MCF 10A (cell line): ENCODE results near the gene NET1. TPM values are rescaled to one million over a fixed set of nuclear protein-coding genes. Genes with fewer than 3 reads are reported as not detected.

Experiments used
- BruUV-seq: library from RNA; stranded (reverse); fragments of 400-500 nt; replicated peaks from 2 replicates; lab custom pipeline; 2021; lab: Mats Ljungman, UMichigan
- CTCF ChIA-PET: fragments of 300-600 bp; sonication (Branson Sonifier 250); formaldehyde crosslinking; extraction: SDS; loops from one replicate; lab custom pipeline; 2021; ENCODE audit warnings: antibody characterized with exemption, inconsistent platforms; lab: Yijun Ruan, JAX
- POLR2A ChIA-PET: fragments of 300-600, 350-650 bp; sonication (Branson Sonifier 250); formaldehyde crosslinking; extraction: SDS; loops from one replicate; lab custom pipeline; 2020; ENCODE audit warnings: antibody characterized with exemption, inconsistent platforms; lab: Yijun Ruan, JAX
- DNase-seq: peaks from one replicate; pipeline ENCODE4 v3.0.0-alpha.2; 2018; ENCODE audit not compliant: unreplicated experiment
- H3K27ac Mint-ChIP-seq: one replicate; pipeline ENCODE4 v1.8.0; 2022; ENCODE audit warnings: mild to moderate bottlenecking, low read depth, mixed read lengths; ENCODE audit not compliant: unreplicated experiment
- H3K27me3 Mint-ChIP-seq: one replicate; pipeline ENCODE4 v1.8.0; 2022; ENCODE audit warnings: mixed read lengths; ENCODE audit not compliant: insufficient read depth, unreplicated experiment
- H3K36me3 Mint-ChIP-seq: one replicate; pipeline ENCODE4 v1.8.0; 2022; ENCODE audit warnings: mild to moderate bottlenecking, moderate library complexity, mixed read lengths; ENCODE audit not compliant: insufficient read depth, unreplicated experiment
- H3K4me1 Mint-ChIP-seq: one replicate; pipeline ENCODE4 v1.8.0; 2022; ENCODE audit warnings: mixed read lengths; ENCODE audit not compliant: insufficient read depth, unreplicated experiment
- H3K4me3 Mint-ChIP-seq: one replicate; pipeline ENCODE4 v1.8.0; 2022; ENCODE audit warnings: mild to moderate bottlenecking, moderate library complexity, mixed read lengths; ENCODE audit not compliant: unreplicated experiment
- H3K9me3 Mint-ChIP-seq: one replicate; pipeline ENCODE4 v1.8.0; 2022; ENCODE audit warnings: mixed read lengths; ENCODE audit not compliant: unreplicated experiment
- intact Hi-C: fragments of 100-400 bp; cut with micrococcal nuclease; formaldehyde crosslinking; loops from 2 replicates; pipeline ENCODE4 v1.14.1; 2022
- total RNA-seq: library from RNA; stranded (reverse); gene quantifications from 2 replicates; pipeline ENCODE4 v1.2.3, GENCODE V29; 2022
- TF ChIP-seq, protein P1 (sequence below): fragments of 200-600 bp; IDR thresholded peaks from one replicate; pipeline ENCODE4 v1.8.0; 2022; ENCODE audit warnings: antibody characterized with exemption, mild to moderate bottlenecking; ENCODE audit not compliant: unreplicated experiment

The NET1 gene
- total RNA-seq, 1 experiment from 2014 or later = 40.3 TPM

DNA sequence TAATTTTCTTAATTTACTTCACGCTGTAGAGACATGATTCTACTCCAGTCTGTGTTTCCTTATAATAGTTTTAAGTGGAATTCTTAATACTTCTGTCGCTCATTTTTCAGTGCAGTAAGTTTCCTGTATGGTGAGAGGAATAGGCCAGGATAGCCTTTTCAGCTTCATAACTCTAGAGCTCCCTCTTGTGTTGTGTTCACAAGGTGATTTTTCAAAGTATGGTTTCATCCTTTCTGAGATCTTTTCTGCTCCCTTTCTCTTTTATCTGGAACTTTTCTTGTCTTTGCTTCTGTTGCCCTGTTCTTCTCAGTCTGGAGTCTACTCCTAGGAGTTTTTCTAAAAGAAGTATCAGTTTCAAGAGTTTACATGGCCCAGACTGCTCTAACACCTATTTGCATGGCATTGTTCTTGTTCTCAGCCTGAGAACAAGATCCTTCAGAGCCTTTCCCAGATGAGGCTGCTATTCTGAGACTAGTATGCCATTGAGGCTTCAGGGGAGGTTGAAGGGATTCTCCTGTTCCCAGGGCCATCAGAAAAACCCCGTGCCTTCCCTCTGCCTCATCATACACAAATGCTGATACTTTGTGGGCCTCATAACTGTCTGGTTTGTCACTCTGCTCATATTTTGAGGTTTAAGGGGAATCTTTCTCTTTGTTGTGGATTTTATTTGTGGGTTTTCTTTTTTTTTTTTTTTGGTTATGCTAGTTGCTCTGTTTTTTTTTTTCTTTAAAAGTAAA lies 21.8 kb downstream of the NET1 start:
- peaks cover 25% of the 10 kb centered on the region for H3K4me1 Mint-ChIP-seq
- H3K9me3 Mint-ChIP-seq = no peaks in the 10 kb centered on the region
- ChIA-PET POLR2A (interaction anchor here (0.8 to 2.1 kb wide), 9 partner anchors 12 to 619 kb away, joined by 3 to 11 read pairs (median 3); partner anchors contain the start of gene AKR1C3), CTCF (interaction anchor here (0.6 to 5.2 kb wide), 30 partner anchors 8 to 668 kb away, joined by 3 to 61 read pairs (median 4); partner anchors contain the start of gene AKR1E2)
- BruUV-seq = no TSS peak
- peak overlapping the region; percentile 22 for H3K4me3 Mint-ChIP-seq
- DNase-seq = peak; percentile 64
- H3K36me3 Mint-ChIP-seq = peaks cover 10% of the 10 kb centered on the region
- H3K27me3 Mint-ChIP-seq = no peaks in the 10 kb centered on the region
- intact Hi-C loops = loop anchor here (1.0 to 5.0 kb wide), 5 partner anchors 152 to 619 kb away; partner anchors contain the start of gene AKR1C3
- TF ChIP-seq, protein P1, sequence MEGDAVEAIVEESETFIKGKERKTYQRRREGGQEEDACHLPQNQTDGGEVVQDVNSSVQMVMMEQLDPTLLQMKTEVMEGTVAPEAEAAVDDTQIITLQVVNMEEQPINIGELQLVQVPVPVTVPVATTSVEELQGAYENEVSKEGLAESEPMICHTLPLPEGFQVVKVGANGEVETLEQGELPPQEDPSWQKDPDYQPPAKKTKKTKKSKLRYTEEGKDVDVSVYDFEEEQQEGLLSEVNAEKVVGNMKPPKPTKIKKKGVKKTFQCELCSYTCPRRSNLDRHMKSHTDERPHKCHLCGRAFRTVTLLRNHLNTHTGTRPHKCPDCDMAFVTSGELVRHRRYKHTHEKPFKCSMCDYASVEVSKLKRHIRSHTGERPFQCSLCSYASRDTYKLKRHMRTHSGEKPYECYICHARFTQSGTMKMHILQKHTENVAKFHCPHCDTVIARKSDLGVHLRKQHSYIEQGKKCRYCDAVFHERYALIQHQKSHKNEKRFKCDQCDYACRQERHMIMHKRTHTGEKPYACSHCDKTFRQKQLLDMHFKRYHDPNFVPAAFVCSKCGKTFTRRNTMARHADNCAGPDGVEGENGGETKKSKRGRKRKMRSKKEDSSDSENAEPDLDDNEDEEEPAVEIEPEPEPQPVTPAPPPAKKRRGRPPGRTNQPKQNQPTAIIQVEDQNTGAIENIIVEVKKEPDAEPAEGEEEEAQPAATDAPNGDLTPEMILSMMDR = peak; percentile 80
- H3K27ac Mint-ChIP-seq = peak overlapping the region; percentile 75

DNA sequence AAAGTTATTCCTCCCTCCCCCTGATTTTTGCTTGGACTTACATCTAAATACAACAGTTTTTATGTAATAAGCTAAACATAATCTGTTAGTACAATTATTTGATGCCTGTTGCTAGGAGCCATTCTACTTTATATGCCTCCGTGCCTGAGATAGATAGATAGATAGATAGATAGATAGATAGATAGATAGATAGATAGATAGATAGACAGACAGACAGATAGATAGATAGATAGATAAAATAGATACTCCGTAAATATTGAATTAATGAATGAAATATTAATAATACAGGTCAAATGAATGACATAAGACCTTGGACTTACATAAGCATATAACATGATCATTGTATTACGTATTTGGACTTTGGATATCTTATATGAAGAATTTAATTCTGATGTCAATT lies 23.0 kb downstream of the NET1 start:
- Mint-ChIP-seq H3K4me3 (no peak overlapping the region), H3K9me3 (no peaks in the 10 kb centered on the region), H3K4me1 (peaks cover 25% of the 10 kb centered on the region), H3K36me3 (peaks cover 6% of the 10 kb centered on the region), H3K27me3 (no peaks in the 10 kb centered on the region), H3K27ac (no peak overlapping the region)
- intact Hi-C loops = no loop called here
- TF ChIP-seq, protein P1 = no peak
- ChIA-PET POLR2A (interaction anchor here (0.6 to 2.1 kb wide), 10 partner anchors 16 to 1730 kb away, joined by 3 to 11 read pairs (median 3); partner anchors contain the start of gene AKR1C3), CTCF (interaction anchor here (0.6 to 5.2 kb wide), 17 partner anchors 9 to 621 kb away, joined by 3 to 61 read pairs (median 5); no protein-coding TSS in a partner anchor)
- no peak for DNase-seq
- BruUV-seq = no TSS peak

DNA sequence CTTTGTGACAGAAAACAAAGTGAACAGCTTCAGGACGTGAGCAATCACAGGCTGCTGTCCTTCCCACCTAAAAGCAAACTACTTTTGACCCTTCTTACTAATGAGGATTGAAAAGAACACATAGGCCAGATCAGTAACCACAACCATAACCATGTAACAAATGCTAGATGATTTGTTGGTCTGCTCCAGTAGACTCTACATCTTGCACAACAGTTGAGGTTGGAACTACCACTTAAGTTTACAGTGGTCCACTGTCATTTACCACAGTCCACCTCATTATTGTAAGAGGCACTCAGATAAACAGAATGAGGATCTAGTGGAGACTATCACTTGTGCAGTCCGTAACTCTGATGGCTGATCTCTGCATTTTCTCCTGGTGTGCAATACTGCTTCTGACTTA lies 27.8 kb downstream of the NET1 start:
- CTCF ChIA-PET = interaction anchor here (0.6 to 10.5 kb wide), 4 partner anchors 180 to 603 kb away, joined by 3 to 264 read pairs (median 4); no protein-coding TSS in a partner anchor
- POLR2A ChIA-PET = interaction anchor here (1.1 to 1.4 kb wide), 2 partner anchors 183 to 626 kb away, joined by 3 to 11 read pairs; no protein-coding TSS in a partner anchor
- no TSS peak for BruUV-seq

More for the DNA sequence above, 27.8 kb downstream of the NET1 start:
- no peaks in the 10 kb centered on the region for H3K9me3 Mint-ChIP-seq
- no peak overlapping the region for H3K27ac Mint-ChIP-seq
- DNase-seq = no peak
- no peaks in the 10 kb centered on the region for H3K27me3 Mint-ChIP-seq
- H3K4me3 Mint-ChIP-seq = no peak overlapping the region
- H3K36me3 Mint-ChIP-seq = no peaks in the 10 kb centered on the region
- TF ChIP-seq, protein P1 = no peak
- peaks cover 22% of the 10 kb centered on the region for H3K4me1 Mint-ChIP-seq
- intact Hi-C loops = no loop called here
